ENCODE data around the gene CCDC174.

The CCDC174 gene

DNA sequence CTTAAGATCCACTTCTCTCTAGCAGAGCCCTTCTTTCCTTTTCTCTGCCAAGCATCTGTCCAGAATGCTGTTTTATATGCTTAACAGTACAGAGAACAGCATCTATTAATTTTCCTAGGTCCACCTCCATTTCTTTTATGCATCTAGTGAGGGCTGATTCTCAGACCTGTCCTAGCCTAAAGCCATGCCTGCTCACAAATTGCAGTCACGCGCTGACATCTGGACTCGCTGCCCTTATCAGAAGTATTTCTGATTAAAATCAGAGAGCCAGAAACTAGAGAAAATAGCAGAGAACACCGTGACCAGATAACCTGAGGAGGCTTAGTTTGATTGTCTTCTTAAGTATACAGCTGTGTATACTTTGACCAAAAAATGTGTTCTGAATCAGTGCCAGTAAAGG, 25.3 kb downstream of the CCDC174 start:
- no peak overlapping the region for H3K4me3 ChIP-seq (ENCODE audit: low read depth, low read length)
- no peak for TF ChIP-seq CTCF (IDR thresholded peaks at IDR 0.05; ENCODE audit: low read depth, low read length)

- TF ChIP-seq CTCF (IDR thresholded peaks at IDR 0.05; ENCODE audit: low read depth, low read length) = no peak
- H3K4me3 ChIP-seq (ENCODE audit: low read depth, low read length) = no peak overlapping the region
Observed at GRCh38 chr3:14678015-14678503, 26.5 kb downstream of the CCDC174 start.

DNA sequence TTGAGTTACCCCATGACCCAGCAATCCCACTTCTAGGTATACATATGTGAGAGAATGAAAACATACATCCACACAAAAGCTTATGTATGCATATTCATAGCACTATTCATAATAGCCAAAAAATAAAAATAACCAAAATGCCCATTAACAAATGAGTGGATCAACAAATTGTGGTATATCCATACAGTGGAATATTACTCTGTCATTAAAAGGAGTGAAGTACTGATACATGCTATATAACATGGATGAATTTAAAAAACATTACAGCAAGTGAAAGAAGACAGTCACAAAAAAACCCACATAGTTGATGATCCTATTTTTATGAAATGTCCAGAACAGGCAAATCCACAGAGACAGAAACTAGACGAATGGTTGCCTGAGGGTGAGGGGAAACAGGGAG, 28.6 kb downstream of the CCDC174 start:
- H3K4me3 ChIP-seq (ENCODE audit: low read depth, low read length) = no peak overlapping the region
- TF ChIP-seq CTCF (IDR thresholded peaks at IDR 0.05; ENCODE audit: low read depth, low read length) = no peak

DNA sequence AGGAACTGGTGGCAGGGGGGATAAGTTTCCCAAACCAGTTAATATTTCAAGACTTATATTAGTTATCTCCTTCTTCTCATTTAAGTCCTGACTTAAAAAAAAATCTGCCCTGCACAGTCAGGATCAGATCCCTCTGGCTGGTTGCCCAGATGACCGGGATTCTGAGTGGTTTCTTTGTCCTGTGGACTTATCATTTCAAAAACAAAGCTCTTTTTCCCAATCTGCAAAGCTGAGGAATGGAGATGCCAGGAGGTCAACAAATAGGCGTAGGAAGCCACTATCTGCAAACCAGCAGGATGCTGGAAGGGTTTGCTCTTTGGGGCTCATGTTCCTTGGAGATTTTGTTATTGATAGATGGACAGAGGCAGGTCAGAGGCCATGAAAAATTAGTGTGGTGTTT, 29.2 kb downstream of the CCDC174 start:
- no peak for TF ChIP-seq CTCF (IDR thresholded peaks at IDR 0.05; ENCODE audit: low read depth, low read length)
- no peak overlapping the region for H3K4me3 ChIP-seq (ENCODE audit: low read depth, low read length)

GRCh38 chr3:14684447-14684846, 32.9 kb downstream of the CCDC174 start:
- no peak for TF ChIP-seq CTCF (IDR thresholded peaks at IDR 0.05; ENCODE audit: low read depth, low read length)
- no peak overlapping the region for H3K4me3 ChIP-seq (ENCODE audit: low read depth, low read length)

- H3K4me3 ChIP-seq (ENCODE audit: low read depth, low read length) = no peak overlapping the region
- TF ChIP-seq CTCF (IDR thresholded peaks at IDR 0.05; ENCODE audit: low read depth, low read length) = no peak
Observed at GRCh38 chr3:14685179-14685578, 33.6 kb downstream of the CCDC174 start.

DNA sequence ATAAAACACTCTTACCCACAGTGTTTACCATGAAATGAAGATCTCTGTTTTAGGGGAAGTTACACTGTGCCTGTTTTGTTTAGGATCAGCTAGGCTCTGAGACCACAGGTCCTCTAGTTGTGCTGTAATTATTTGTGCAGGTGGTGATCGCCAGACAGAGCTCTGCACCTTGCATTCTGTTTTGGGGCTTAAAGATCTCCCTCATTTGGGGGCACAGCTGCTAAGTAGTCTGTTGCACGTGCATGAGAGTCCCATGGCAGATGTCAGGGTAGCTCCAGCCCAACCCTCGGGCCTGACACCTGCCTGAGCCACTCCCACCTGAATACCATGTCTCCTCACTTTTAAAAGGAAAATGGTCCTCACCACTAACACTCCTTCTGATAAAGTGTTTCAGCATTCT, 35.8 kb downstream of the CCDC174 start:
- H3K4me3 ChIP-seq (ENCODE audit: low read depth, low read length) = no peak overlapping the region
- no peak for TF ChIP-seq CTCF (IDR thresholded peaks at IDR 0.05; ENCODE audit: low read depth, low read length)

Measured in WI38 (cell line).